ENCODE results near the gene DYSF.

DYSF gene

GRCh38 chr2:71697106-71698004 is 244.0 kb downstream of the DYSF start:
- DNase-seq = no peak

- DNase-seq = no peak
These were observed 246.1 kb downstream of the DYSF start for GRCh38 chr2:71699428-71699827.

GRCh38 chr2:71700041-71700657 is 246.8 kb downstream of the DYSF start:
- DNase-seq = no peak

GRCh38 chr2:71700658-71701397 is 247.5 kb downstream of the DYSF start:
- DNase-seq = no peak

GRCh38 chr2:71702071-71702970 is 249.0 kb downstream of the DYSF start:
- no peak for DNase-seq

- DNase-seq = no peak
These were observed 249.9 kb downstream of the DYSF start for GRCh38 chr2:71702971-71703898.

- no peak for DNase-seq
These were observed 250.8 kb downstream of the DYSF start for GRCh38 chr2:71704131-71704561.

- no peak for DNase-seq
These were observed 251.3 kb downstream of the DYSF start for GRCh38 chr2:71704688-71705087.

GRCh38 chr2:71705171-71705960 is 252.0 kb downstream of the DYSF start:
- DNase-seq = no peak

GRCh38 chr2:71706121-71706520 is 252.8 kb downstream of the DYSF start:
- DNase-seq = no peak

- DNase-seq = no peak
These were observed 253.5 kb downstream of the DYSF start for GRCh38 chr2:71706836-71707235.

GRCh38 chr2:71710367-71711132 is 257.2 kb downstream of the DYSF start:
- no peak for DNase-seq

GRCh38 chr2:71711133-71711855 is 257.9 kb downstream of the DYSF start:
- DNase-seq = no peak

GRCh38 chr2:71712158-71712818 is 258.9 kb downstream of the DYSF start:
- DNase-seq = no peak

- no peak for DNase-seq
These were observed 260.5 kb downstream of the DYSF start for GRCh38 chr2:71713581-71714580.

- DNase-seq = no peak
These were observed 261.4 kb downstream of the DYSF start for GRCh38 chr2:71714601-71715240.

Data from activated CD4-positive, alpha-beta T cell treated with anti-CD3 and anti-CD28 coated beads for 4 hours (primary cell).